ENCODE measurements around the gene TRMT1.

- no peak for TF ChIP-seq CTCF (conservative IDR thresholded peaks at IDR 0.05; ENCODE audit: low read length)
- TF ChIP-seq EZH2phosphoT487 (IDR thresholded peaks at IDR 0.05; ENCODE audit: borderline replicate concordance), result no peak
These were observed 42.2 kb downstream of the TRMT1 start for GRCh38 chr19:13074378-13074777.
